ENCODE data around the gene FEN1. TPM values are rescaled to one million over a fixed set of nuclear protein-coding genes. Genes with fewer than 3 reads are reported as not detected.

Gene FEN1
- total and polyA plus RNA-seq, 2 donors (not counting 1 experiment from before 2014, with no cell fraction given), result 3.4 to 9.8 TPM

DNA sequence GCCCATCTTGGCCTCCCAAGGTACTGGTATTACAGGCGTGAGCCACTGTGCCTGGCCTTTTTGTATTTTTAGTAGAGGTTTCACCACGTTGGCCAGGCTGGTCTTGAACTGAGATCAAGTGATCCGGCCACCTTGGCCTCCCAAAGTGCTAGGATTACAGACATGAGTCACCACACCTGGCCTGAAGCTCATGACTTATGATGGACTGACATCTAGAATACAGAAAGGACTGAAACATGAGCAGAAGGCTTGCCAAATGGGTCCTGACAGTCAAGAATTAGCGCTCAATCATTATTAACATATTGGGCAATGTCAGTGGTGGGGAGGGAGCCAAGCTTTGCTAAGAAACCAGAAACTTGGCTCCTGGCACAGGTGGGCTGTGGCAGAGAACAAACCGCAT lies 19.1 kb downstream of the FEN1 start:
- 86% methylated on average over 3 of the region's 5 CpGs for WGBS (ENCODE audit: insufficient coverage)
- CTCF ChIA-PET, result interaction anchor here (0.8 to 2.3 kb wide), 4 partner anchors 12 to 270 kb away, joined by 3 to 5 read pairs (median 4); no protein-coding TSS in a partner anchor
- Histone ChIP-seq H3K4me3 (ENCODE audit: control extremely low read depth in 1 of 5, extremely low read depth in 1 of 5, insufficient read depth in 1 of 5, low read depth in 2 of 5, low read length in 4 of 5) (no peak overlapping the region), H4K20me1 (ENCODE audit: control insufficient read depth, insufficient read depth, low read length, poor library complexity, severe bottlenecking) (no peaks in the 10 kb centered on the region), H3K9me3 (ENCODE audit: control extremely low read depth in 1 of 3, control insufficient read depth in 2 of 3, insufficient read depth in 1 of 3, low read length in 2 of 3) (peaks cover 0 to 6% (median 0%) of the 10 kb centered on the region in 3 donors), H3K79me2 (ENCODE audit: control insufficient read depth, insufficient read depth, low read length) (no peaks in the 10 kb centered on the region), H3K9ac (ENCODE audit: low read length) (no peak overlapping the region), H3K36me3 (replicated peaks in 1 of 2; ENCODE audit: control extremely low read depth in 1 of 2, control insufficient read depth in 1 of 2, extremely low read depth in 1 of 2, insufficient read depth in 2 of 2, low read length in 1 of 2) (no peaks in the 10 kb centered on the region), H3K4me2 (replicated peaks; ENCODE audit: low read depth, low read length, poor library complexity, severe bottlenecking) (no peak overlapping the region), H3K27me3 (replicated peaks in 1 of 4; ENCODE audit: control extremely low read depth in 1 of 4, control insufficient read depth in 3 of 4, insufficient read depth in 4 of 4, low read length in 3 of 4) (peaks cover 0 to 13% (median 4%) of the 10 kb centered on the region in 4 experiments), H3K27ac (ENCODE audit: low read length in 2 of 2) (no peak overlapping the region), H3K4me1 (ENCODE audit: control insufficient read depth in 2 of 2, insufficient read depth in 2 of 2, low read length in 2 of 2) (peaks cover 9 to 20% of the 10 kb centered on the region in 2 donors), H2AFZ (ENCODE audit: insufficient read depth, low read depth, low read length, poor library complexity, severe bottlenecking) (no peak overlapping the region)
- Mint-ChIP-seq H3K4me1 (peaks cover 14% of the 10 kb centered on the region), H3K27ac (no peak overlapping the region), H3K27me3 (no peaks in the 10 kb centered on the region), H3K4me3 (no peak overlapping the region), H3K9me3 (ENCODE audit: insufficient read depth) (no peaks in the 10 kb centered on the region)
- POLR2A ChIA-PET, result no interaction called here
- DNase-seq, result no peak
- TF ChIP-seq EZH2 (IDR thresholded peaks at IDR 0.05; ENCODE audit: borderline replicate concordance, insufficient read depth, low read depth, low read length, poor library complexity, severe bottlenecking) (no peak), CTCF (IDR thresholded peaks at IDR 0.05) (no peak)
- intact Hi-C loops (cut with micrococcal nuclease), result no loop called here
- no peak for ATAC-seq (ENCODE audit: low read depth)

GRCh38 chr11:61812736-61813411 lies 20.2 kb downstream of the FEN1 start:
- Histone ChIP-seq H3K9ac (ENCODE audit: low read length) (no peak overlapping the region), H2AFZ (ENCODE audit: insufficient read depth, low read depth, low read length, poor library complexity, severe bottlenecking) (no peak overlapping the region), H3K36me3 (replicated peaks in 1 of 2; ENCODE audit: control extremely low read depth in 1 of 2, control insufficient read depth in 1 of 2, extremely low read depth in 1 of 2, insufficient read depth in 2 of 2, low read length in 1 of 2) (no peaks in the 10 kb centered on the region), H3K27me3 (replicated peaks in 1 of 4; ENCODE audit: control extremely low read depth in 1 of 4, control insufficient read depth in 3 of 4, insufficient read depth in 4 of 4, low read length in 3 of 4) (peaks cover 0 to 17% (median 4%) of the 10 kb centered on the region in 4 experiments), H3K4me2 (replicated peaks; ENCODE audit: low read depth, low read length, poor library complexity, severe bottlenecking) (no peak overlapping the region), H3K4me3 (ENCODE audit: control extremely low read depth in 1 of 5, extremely low read depth in 1 of 5, insufficient read depth in 1 of 5, low read depth in 2 of 5, low read length in 4 of 5) (no peak overlapping the region), H3K4me1 (ENCODE audit: control insufficient read depth in 2 of 2, insufficient read depth in 2 of 2, low read length in 2 of 2) (peaks cover 9 to 24% of the 10 kb centered on the region in 2 donors), H3K27ac (ENCODE audit: low read length in 2 of 2) (no peak overlapping the region), H3K9me3 (ENCODE audit: control extremely low read depth in 1 of 3, control insufficient read depth in 2 of 3, insufficient read depth in 1 of 3, low read length in 2 of 3) (peaks cover 0 to 6% (median 0%) of the 10 kb centered on the region in 3 donors), H3K79me2 (ENCODE audit: control insufficient read depth, insufficient read depth, low read length) (no peaks in the 10 kb centered on the region), H4K20me1 (ENCODE audit: control insufficient read depth, insufficient read depth, low read length, poor library complexity, severe bottlenecking) (no peaks in the 10 kb centered on the region)
- ATAC-seq (ENCODE audit: low read depth), result no peak
- H3K4me3 Mint-ChIP-seq, result no peak overlapping the region
- TF ChIP-seq EZH2 (IDR thresholded peaks at IDR 0.05; ENCODE audit: borderline replicate concordance, insufficient read depth, low read depth, low read length, poor library complexity, severe bottlenecking), result no peak
- no peak for TF ChIP-seq CTCF (IDR thresholded peaks at IDR 0.05)
- H3K4me1 Mint-ChIP-seq, result peaks cover 15% of the 10 kb centered on the region
- no peak for DNase-seq
- intact Hi-C loops (cut with micrococcal nuclease), result no loop called here
- WGBS (ENCODE audit: insufficient coverage), result 89% methylated on average over 3 of the region's 4 CpGs
- no peak overlapping the region for H3K27ac Mint-ChIP-seq
- H3K9me3 Mint-ChIP-seq (ENCODE audit: insufficient read depth), result no peaks in the 10 kb centered on the region
- CTCF ChIA-PET, result interaction anchor here (0.8 to 6.1 kb wide), 7 partner anchors 15 to 295 kb away, joined by 3 to 77 read pairs (median 5); partner anchors contain the start of gene FEN1
- H3K27me3 Mint-ChIP-seq, result no peaks in the 10 kb centered on the region
- POLR2A ChIA-PET, result no interaction called here

All from B cell (primary cell).